HepG2 (cell line): ENCODE measurements around the gene TUBB4A. TPM values are rescaled to one million over a fixed set of nuclear protein-coding genes. Genes with fewer than 3 reads are reported as not detected.
A peak's percentile ranks its signal among the peaks of the same experiment; 100 is the strongest.

Source experiments
- ATF1 ChIP-seq: IDR thresholded peaks from 2 replicates; pipeline ENCODE4 v1.6.1; 2016; ENCODE audit warnings: mild to moderate bottlenecking, control low read depth
- ATRX ChIP-seq: sonication (generic); formaldehyde crosslinking; IDR thresholded peaks from 2 replicates; pipeline ENCODE4 v1.4.0; 2020; ENCODE audit warnings: missing genetic modification reagents, borderline replicate concordance
- BCL3 ChIP-seq: sonication (generic); formaldehyde crosslinking; IDR thresholded peaks from 2 replicates; pipeline ENCODE4 v1.5.1; 2020; ENCODE audit warnings: mild to moderate bottlenecking, missing genetic modification reagents, moderate library complexity
- CENPX ChIP-seq: sonication (generic); formaldehyde crosslinking; IDR thresholded peaks from 2 replicates; pipeline ENCODE4 v1.9.0; 2021; ENCODE audit warnings: mild to moderate bottlenecking, missing genetic modification reagents, moderate library complexity
- E2F2 ChIP-seq: sonication (generic); formaldehyde crosslinking; IDR thresholded peaks from 2 replicates; pipeline ENCODE4 v1.4.0; 2020; ENCODE audit warnings: missing genetic modification reagents, borderline replicate concordance
- ETS1 ChIP-seq: sonication (generic); formaldehyde crosslinking; IDR thresholded peaks from 2 replicates; pipeline ENCODE4 v1.4.0; 2020; ENCODE audit warnings: missing genetic modification reagents
- HNRNPH1 ChIP-seq: fragments of 200-400 bp; formaldehyde crosslinking; optimal IDR thresholded peaks from 2 replicates; pipeline ENCODE3; 2017; ENCODE audit warnings: mild to moderate bottlenecking, low read depth, low read length
- NR2F2 ChIP-seq: IDR thresholded peaks from 2 replicates; pipeline ENCODE4 v1.6.1; 2012; ENCODE audit warnings: low read depth, inconsistent platforms, borderline replicate concordance
- NR2F6 ChIP-seq, 2 experiments: IDR thresholded peaks; 2 replicates each; pipeline ENCODE4 v1.6.1; 2016; ENCODE audit warnings: antibody characterized with exemption in 1 of 2, mild to moderate bottlenecking in 1 of 2
- PHF21A ChIP-seq: sonication (generic); formaldehyde crosslinking; IDR thresholded peaks from 2 replicates; pipeline ENCODE4 v1.5.0; 2020; ENCODE audit warnings: mild to moderate bottlenecking, missing genetic modification reagents
- SAP130 ChIP-seq: IDR thresholded peaks from 2 replicates; pipeline ENCODE4 v1.6.1; 2016; ENCODE audit warnings: low read depth
- SP2 ChIP-seq: sonication (generic); formaldehyde crosslinking; IDR thresholded peaks from 2 replicates; pipeline ENCODE4 v1.5.1; 2020; ENCODE audit warnings: mild to moderate bottlenecking, missing genetic modification reagents
- STAG1 ChIP-seq: sonication (generic); formaldehyde crosslinking; IDR thresholded peaks from 2 replicates; pipeline ENCODE4 v1.4.0; 2020; ENCODE audit warnings: missing genetic modification reagents
- TFAP4 ChIP-seq: sonication (generic); IDR thresholded peaks from 2 replicates; pipeline ENCODE4 v1.6.1; 2016; ENCODE audit warnings: low read depth, borderline replicate concordance
- THRA ChIP-seq: sonication (generic); formaldehyde crosslinking; IDR thresholded peaks from 2 replicates; pipeline ENCODE4 v1.4.0; 2020; ENCODE audit warnings: missing genetic modification reagents, borderline replicate concordance
- XRCC5 ChIP-seq: fragments of 200-400 bp; formaldehyde crosslinking; optimal IDR thresholded peaks from 2 replicates; pipeline ENCODE3; 2017; ENCODE audit warnings: mild to moderate bottlenecking, low read length
- ZMYM3 ChIP-seq: sonication (generic); formaldehyde crosslinking; IDR thresholded peaks from 2 replicates; pipeline ENCODE4 v1.5.1; 2020; ENCODE audit warnings: mild to moderate bottlenecking, missing genetic modification reagents
- ZNF101 ChIP-seq: sonication (generic); formaldehyde crosslinking; IDR thresholded peaks from 2 replicates; pipeline ENCODE4 v1.4.0; 2020; ENCODE audit warnings: mild to moderate bottlenecking, low read depth, missing genetic modification reagents, borderline replicate concordance
- ZNF12 ChIP-seq: sonication (generic); formaldehyde crosslinking; IDR thresholded peaks from 2 replicates; pipeline ENCODE4 v1.5.0; 2020; ENCODE audit warnings: missing genetic modification reagents
- ZNF576 ChIP-seq: sonication (generic); formaldehyde crosslinking; IDR thresholded peaks from 2 replicates; pipeline ENCODE4 v1.4.0; 2020; ENCODE audit warnings: mild to moderate bottlenecking, missing genetic modification reagents
- ZNF639 ChIP-seq: conservative IDR thresholded peaks from 2 replicates; pipeline ENCODE4 v1.6.1; 2018; ENCODE audit warnings: missing genetic modification reagents
- ZNF768 ChIP-seq: sonication (generic); formaldehyde crosslinking; IDR thresholded peaks from 2 replicates; pipeline ENCODE4 v1.4.0; 2020; ENCODE audit warnings: missing genetic modification reagents
- polyA plus RNA-seq, 8 experiments: library from polyadenylated mRNA; depleted of rRNA in 3 of 8; stranded (reverse) in 7 of 8; unstranded in 1 of 8; fragments of >200 nt; fragmentation: Illumina TruSeq in 4 of 8; extraction: Trizol in 4 of 8; gene quantifications; 2 replicates each; pipeline versions ENCODE4 v1.2.1 to v1.2.3, GENCODE V29; 2011 to 2016; ENCODE audit warnings: low read depth in 4 of 8, missing spikeins in 1 of 8, mixed read lengths in 1 of 8; ENCODE audit not compliant: insufficient read depth in 1 of 8
- total RNA-seq, 5 experiments: library from RNA; depleted of rRNA; stranded (reverse); fragments of >200 nt; fragmentation: Illumina TruSeq; extraction: Trizol; gene quantifications; 2 replicates each; pipeline ENCODE4 v1.2.3, GENCODE V29; 2016; ENCODE audit warnings: low read depth in 1 of 5

TUBB4A gene
- total and polyA plus RNA-seq, 2 of the 13 experiments (the other 11 are each of a cell fraction or from before 2014, with no cell fraction given), result not detected

- no peak for TF ChIP-seq ZNF101
- TF ChIP-seq THRA (CRISPR knock-in tag), result no peak
- no peak for TF ChIP-seq ZNF639 (CRISPR knock-in tag)
- TF ChIP-seq SAP130 (CRISPR knock-in tag), result 0 out of 2 replicates have a peak, but pooled peaks have one; percentile 39
- no peak for TF ChIP-seq NR2F2
- peak; percentile 60 for TF ChIP-seq ZMYM3 (CRISPR knock-in tag)
- peak; percentile 63; the same call in 1 of the 2 replicates for TF ChIP-seq BCL3 (CRISPR knock-in tag)
- no peak for TF ChIP-seq NR2F6 (IDR thresholded peaks at IDR 0.05)
- 0 out of 2 replicates have a peak, but pooled peaks have one; percentile 7 for TF ChIP-seq NR2F6 (CRISPR knock-in tag; IDR thresholded peaks at IDR 0.05)
- TF ChIP-seq E2F2, result no peak
- no peak for TF ChIP-seq CENPX (CRISPR knock-in tag)
- no peak for TF ChIP-seq PHF21A
- no peak for TF ChIP-seq ATF1 (CRISPR knock-in tag)
- no peak for TF ChIP-seq HNRNPH1
- TF ChIP-seq XRCC5, result peak; percentile 93
- no peak for TF ChIP-seq SP2 (CRISPR knock-in tag)
- TF ChIP-seq ZNF576 (CRISPR knock-in tag), result no peak
- no peak for TF ChIP-seq TFAP4
- TF ChIP-seq ZNF12 (CRISPR knock-in tag), result no peak
- TF ChIP-seq ATRX (CRISPR knock-in tag), result no peak
- TF ChIP-seq ETS1 (CRISPR knock-in tag), result no peak
- TF ChIP-seq STAG1, result peak; percentile 63
- TF ChIP-seq ZNF768 (CRISPR knock-in tag), result no peak
These were observed 20.4 kb downstream of the TUBB4A start, which contains the start of gene DENND1C (continued) for GRCh38 chr19:6481541-6482342.
